Suprapubic skin (tissue), 4 donors: ENCODE data around the gene SLC27A5.
"Not testable (repeated sequence)": the region's sequence is repeated elsewhere in the genome, so short reads cannot be mapped to it uniquely, and the experiment has no call there.

Experiments
- EP300 ChIP-seq: sonication (generic); formaldehyde crosslinking; IDR thresholded peaks from one replicate; pipeline ENCODE4 v1.6.1; 2017; ENCODE audit warnings: antibody characterized with exemption
- POLR2A ChIP-seq, 2 donors: fragments of 450-650 bp; IDR thresholded peaks; one replicate each; pipeline ENCODE4 v1.6.1; 2017; ENCODE audit warnings: antibody characterized with exemption in 2 of 2, mild to moderate bottlenecking in 2 of 2, moderate library complexity in 2 of 2
- POLR2AphosphoS5 ChIP-seq, 3 donors: sonication (generic); formaldehyde crosslinking; IDR thresholded peaks; one replicate each; pipeline ENCODE4 v1.6.1; 2017; ENCODE audit warnings: antibody characterized with exemption in 3 of 3
- TF ChIP-seq, protein P1 (sequence below), 2 donors: fragments of 200-600 bp in 1 of 2; fragments of 450-650 bp in 1 of 2; sonication (generic) in 1 of 2; IDR thresholded peaks; one replicate each; pipeline ENCODE4 v1.5.1; 2016 to 2019; ENCODE audit warnings: antibody characterized with exemption in 2 of 2, mild to moderate bottlenecking in 1 of 2, moderate library complexity in 1 of 2

DNA sequence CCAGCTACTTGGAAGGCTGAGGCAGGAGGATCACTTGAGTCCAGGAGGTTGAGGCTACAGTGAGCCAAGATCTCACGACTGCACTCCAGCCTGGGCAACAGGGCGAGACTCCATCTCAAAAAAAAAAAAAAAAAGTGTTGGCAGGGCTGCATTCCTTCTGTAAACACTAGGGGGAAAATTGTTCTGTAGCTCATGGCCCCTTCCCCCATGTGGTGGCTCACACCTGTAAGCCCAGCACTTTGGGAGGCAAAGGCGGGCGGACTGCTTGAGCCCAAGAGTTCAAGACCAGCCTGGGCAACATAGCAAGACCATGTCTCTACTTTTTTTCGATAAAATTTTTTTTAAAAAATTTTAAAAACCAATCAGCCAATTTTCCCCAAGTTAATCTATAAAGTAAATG lies 27.4 kb downstream of the SLC27A5 start:
- not testable (repeated sequence) for TF ChIP-seq POLR2A (IDR thresholded peaks at IDR 0.05); POLR2AphosphoS5 (IDR thresholded peaks at IDR 0.05); EP300
- TF ChIP-seq, protein P1, sequence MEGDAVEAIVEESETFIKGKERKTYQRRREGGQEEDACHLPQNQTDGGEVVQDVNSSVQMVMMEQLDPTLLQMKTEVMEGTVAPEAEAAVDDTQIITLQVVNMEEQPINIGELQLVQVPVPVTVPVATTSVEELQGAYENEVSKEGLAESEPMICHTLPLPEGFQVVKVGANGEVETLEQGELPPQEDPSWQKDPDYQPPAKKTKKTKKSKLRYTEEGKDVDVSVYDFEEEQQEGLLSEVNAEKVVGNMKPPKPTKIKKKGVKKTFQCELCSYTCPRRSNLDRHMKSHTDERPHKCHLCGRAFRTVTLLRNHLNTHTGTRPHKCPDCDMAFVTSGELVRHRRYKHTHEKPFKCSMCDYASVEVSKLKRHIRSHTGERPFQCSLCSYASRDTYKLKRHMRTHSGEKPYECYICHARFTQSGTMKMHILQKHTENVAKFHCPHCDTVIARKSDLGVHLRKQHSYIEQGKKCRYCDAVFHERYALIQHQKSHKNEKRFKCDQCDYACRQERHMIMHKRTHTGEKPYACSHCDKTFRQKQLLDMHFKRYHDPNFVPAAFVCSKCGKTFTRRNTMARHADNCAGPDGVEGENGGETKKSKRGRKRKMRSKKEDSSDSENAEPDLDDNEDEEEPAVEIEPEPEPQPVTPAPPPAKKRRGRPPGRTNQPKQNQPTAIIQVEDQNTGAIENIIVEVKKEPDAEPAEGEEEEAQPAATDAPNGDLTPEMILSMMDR (IDR thresholded peaks at IDR 0.05), result not testable (repeated sequence)
